Activated effector memory CD4-positive, alpha-beta T cell treated with anti-CD3 and anti-CD28 coated beads, Interleukin-2, amount 50 U/mL, for 16 hours (primary cell): ENCODE data around the gene MRGPRF.

ENCODE experiments used
- DNase-seq: peaks from one replicate; pipeline ENCODE4 v3.0.0-alpha.2; 2020

MRGPRF gene

DNA sequence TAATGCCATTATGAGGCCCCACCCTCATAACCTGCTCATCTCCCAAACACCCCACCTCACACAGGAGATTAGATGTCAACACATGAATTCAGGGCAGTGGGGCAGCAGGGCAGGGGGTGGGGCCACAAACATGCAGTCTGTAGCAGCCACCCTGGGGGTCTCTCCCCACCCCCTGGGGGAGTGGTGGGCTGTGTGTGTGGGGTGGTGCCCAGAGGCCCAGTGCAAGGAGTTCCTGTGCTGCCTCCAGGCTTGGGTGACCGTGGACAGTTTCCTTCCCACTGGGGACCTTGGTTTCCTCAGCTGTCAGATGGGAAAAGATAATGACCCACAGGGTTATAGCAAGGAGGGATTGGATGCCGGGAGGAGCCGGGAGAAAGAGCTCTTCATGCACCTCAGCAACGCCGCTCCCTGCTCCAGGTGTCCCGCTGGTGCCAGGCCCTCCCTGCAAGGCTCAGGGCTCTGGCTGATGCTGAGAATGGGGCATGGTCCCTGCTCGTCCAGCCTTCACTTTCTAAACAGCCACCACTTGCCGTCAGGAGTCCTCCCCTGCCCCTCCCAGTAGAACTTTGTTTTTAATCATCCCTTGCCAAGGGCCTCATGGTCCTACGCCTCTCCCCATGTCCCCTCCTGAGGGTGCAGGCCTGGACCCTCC, 2.0 kb upstream of the MRGPRF start:
- DNase-seq: no peak

DNA sequence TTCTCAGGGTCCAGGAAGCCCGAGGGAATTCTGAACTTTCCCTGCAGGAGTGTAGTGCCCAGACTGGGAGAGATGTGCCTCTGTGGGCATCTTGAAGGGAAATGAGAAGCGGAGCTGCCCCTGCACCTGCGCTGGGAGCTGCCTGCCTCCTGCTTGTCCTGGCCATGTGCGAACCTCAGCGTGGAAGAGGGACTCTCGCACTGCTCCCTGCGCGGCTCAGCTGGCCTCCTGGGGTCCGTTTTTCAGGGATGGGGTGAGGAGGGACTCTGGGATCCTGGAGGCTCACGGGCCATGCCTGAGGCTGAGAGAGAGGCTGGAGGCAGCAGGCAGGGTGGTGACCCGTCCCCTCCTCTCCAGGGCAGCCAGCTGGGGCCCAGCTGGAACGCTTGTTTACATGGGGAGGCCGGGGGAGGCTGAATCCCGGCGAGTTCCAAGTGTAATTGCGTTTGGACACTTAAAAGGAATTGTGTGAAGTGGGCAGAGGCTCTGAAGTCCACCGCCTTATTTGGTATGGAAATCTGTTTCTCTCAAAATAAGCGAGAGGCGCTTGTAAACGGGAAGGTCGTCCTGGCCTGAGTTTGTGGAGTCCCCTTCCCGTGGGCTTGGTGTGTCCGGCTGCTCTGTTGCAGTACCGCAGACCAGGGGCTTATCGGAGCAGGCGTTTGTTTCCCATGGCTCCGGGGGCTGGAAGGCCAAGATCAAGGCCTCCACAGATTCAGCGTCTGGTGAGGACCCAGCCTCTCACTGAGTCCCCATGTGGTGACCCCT, 1.2 kb upstream of the MRGPRF start:
- DNase-seq: no peak

DNA sequence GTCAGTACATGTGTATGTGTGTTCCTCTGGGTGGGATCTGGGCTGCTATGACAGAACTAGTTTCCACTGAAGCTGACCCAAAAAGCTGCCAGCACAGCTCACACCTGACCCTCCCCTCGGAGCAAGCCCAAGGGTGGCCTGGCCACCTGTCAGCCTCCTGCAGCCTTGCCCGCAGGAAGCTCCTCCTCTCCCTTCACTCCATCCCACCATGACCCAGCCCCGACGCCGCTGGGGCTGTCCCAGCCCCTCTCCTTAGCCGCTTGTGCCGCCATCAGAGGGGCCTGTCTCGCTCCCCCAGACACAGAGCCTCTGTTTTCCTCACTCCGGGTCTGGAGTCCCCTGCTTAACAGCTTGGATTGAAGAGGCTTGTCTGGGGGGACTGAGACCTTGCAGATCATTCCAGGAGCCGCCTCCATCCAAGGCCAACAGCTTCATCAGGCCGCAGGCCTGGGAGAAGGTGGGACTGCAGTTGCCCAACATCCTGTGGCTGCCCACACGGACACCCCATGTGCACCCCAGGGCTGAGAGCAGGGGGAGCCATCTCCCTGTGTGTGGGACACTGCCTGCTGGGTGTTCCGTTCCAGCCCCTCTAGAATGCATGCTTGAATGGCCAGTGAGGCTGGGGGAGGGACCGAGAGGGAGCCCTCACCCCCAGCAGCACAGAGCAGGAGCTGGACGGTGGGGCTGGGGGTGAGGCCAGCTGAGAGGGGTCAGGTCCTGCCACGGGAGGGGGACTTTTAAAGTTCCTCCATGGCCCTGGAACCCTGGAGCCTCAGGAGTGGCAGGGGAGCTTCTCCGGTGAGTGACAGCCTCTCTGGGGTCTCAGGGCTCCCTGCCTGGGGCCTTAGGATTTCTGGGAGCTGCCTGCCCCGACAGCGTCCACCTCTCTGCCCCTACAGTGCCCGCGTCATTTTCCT, 696 bp downstream of the MRGPRF start:
- DNase-seq: no peak

DNA sequence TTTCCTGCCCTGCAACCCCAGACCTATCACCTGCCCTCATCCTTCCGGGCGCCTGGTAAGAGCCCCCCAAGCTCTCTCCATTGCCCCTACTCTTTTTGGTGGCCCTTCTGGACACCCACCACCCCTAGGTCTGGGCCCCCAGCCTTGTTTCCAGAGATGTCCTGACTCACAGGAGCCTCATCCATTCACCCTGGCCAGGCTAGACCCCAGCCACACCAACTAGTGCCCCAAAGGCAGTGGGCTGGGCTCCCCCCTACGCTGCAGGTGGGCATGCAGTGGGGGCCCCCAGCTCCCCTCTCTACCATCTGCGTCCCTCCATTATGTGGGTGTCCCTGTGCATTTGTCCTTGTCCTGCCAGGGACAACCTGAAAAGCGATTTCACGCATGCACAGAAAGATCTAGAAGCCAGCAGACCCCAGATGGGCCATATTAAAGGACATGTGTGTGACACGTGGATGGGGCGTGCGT, 1.4 kb downstream of the MRGPRF start:
- no peak for DNase-seq

DNA sequence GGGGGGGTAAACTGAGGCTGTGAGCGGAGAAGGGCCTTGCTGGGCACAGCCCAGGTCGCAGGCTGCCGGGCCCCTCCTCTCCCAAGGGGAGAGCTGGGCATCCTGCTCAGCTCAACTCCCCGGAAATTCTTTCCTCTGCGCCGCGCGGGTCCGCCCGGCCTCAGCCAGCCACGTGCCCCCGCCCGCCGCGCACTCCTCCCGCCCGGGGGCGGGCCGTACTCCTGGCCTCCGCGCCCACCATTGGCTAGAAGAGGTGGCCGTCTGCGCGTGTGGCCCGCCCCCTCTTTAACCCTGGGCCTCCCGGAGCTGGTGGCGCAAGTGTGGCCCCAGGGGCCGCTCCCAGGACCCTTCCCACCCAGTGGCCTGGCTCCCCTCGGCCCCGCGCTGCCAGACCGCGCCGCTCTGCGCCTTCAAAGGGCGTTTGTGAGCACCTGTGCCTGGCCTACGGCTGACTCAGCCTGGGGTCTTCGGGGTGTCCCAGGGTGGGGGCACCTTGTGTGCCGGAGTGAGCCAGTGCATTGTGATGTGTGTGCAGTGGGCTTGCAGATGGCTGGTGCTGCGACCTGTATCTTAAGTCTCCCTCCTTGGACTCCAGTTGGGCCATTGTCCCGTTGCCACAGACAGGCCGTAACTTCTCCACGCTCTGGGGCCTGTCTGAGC, 2.0 kb downstream of the MRGPRF start:
- peak; percentile 79 for DNase-seq

DNA sequence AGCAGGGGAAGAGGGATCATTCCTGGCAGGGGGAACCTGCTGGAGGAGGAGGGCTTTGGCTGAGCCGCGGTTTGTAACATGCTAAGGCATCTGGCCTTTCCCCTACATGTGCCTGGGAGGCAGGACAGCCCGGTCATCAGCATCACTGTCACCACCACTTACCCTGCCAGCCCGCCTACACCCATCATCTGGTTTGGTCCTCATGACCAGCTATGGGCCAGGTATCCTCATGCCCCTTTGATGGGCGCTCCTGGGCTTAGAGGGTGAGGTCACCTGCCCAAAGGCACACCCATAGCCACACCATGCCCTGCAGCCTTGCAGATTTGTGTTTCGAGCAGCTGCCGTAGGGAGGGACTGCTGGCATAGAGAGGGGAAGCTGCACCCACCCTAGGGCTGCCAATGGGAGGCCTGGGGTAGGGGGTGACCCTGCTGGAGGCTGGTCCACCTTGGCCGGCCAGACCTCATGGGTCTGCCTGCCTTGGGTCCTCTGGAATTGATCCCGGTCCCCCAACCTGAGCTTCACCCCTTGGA, 2.6 kb downstream of the MRGPRF start:
- no peak for DNase-seq

DNA sequence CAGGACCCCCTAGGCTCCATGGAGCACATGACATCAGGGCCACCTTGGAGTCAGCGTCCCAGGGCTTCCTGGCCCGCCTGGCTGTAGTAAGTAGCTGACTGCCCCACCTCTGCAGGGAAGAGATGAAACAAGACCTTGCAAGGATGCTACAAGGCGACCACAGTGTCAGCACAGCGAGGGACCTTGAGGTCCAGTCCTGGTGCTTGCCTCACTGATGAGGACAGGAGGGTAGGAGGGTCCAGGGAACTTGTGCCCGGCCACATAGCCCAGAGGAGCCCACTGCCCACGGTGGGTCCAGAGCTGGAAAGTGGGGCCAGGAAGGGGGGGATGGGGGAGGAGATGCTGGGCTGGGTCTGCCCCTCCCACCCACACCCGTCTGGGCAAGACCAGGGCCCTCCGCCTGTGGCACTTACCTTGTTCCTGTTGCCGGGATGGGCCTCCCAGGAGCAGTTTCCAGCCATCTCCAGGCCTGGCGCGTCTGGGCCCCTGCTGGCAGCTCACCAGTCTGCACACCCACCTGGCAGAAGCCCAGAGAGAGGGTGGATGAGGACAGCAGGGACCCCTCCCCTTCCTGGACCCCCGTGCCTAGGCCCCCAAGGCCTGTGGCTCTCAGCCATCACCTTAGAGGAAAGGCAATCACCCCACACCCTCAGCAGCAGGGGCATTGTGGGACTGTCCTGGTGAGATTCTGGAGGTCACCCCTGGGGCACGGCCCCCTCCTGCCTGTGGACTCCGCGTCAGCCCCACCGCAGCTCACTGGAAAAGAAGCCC, 3.4 kb downstream of the MRGPRF start:
- DNase-seq: no peak

DNA sequence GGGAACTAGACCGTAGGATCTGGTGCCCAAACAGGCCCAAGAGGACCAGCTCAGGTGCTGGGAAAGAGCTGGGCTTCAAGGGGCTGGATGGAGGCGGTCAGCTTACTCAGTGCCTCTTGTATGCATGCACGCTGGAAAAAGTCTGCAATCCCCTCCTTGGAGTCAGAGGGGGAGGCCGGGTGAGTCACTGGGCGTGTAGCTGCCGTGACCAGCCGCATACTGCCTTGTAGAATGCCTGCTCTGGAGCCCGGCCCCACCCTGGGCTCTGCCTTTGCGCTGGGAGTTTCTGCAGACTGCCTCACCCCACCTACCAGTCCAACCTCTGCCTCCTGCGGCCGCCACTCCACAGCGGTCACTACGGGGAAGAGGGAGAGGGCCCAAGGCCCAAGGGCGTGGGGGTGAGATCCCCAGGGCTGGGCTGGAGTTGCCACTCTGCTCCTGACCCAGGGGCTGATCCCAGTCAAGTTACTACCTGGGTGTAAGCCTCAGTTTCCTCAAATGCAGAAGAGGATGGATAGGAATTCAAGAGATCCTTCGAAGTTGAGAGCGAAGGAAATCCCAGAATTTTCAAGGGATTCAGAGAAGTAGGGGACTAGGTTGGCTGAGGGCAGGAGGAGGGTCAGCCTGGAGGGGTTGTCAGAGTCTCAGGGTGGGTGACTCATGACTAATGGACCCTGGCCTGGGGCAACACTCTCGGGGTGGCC, 4.2 kb downstream of the MRGPRF start:
- no peak for DNase-seq

DNA sequence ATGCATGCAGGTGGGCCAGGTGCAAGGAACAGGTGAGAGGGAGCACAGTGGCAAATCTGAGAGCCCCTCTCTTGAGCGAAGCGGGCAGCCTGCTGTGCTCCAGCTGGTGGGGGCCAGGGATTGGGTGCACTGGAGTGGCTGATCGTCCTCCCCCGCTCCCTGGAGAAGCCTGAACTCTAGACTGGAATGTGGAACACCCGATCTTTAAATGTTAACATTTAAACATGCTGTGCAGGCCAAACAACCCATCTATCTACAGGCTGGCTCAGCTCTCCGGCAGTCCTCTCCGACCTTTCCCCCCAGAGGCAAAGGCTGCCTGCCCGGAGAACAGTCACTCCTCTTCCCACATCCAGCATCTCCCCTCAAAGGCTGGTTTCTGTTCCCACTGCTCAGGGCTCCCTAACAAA, 5.1 kb downstream of the MRGPRF start:
- no peak for DNase-seq

DNA sequence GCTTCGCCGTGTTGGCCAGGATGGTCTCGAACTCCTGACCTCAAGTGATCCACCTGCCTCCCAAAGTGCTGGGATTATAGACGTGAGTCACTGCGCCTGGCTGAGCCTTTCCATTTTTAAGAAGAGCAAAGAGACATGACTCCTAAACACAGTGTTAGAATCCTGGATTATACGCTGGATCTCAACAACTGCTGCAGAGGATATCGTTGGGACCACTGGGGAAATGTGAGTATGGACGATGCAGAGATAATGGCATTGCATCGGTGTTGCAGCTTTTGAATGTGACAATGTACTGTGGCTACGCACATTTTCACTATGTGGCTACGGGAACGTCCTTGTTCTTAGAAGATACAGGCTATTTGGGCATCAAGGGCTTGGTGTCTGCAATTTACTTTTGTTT, 6.2 kb downstream of the MRGPRF start:
- DNase-seq: peak; percentile 6

DNA sequence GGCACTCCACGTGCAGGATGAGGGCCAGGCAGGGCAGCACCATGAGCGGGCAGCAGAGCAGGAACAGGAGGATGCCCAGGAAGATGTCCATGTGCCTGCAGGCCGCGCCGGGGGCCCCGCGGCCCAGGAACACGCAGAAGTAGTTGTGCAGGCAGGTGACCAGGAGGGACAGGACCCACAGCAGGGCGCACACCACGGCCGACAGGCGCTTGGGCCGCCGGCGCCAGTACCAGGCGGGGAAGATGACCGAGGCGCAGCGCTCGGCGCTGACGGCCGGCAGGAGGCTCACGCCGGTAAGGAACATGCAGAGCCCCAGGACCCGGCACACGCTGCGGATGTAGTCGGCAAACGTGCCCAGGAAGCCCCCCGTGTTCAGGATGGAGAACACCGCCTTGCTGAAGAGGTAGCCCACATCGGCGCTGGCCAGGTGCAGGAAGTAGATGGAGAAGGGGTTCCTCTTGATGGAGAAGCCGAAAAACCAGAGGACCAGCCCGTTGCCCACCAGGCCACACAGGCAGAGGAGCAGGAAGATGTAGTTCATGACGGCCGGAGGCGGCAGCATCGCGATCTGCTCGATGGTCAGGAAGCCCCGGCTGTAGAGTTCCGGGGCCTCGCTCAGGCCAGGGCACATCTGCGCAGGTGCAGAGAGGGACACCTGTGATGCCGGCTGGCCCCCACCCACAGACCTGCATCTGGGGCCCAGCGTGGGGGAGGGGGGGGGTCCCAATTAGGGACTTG, 7.2 kb downstream of the MRGPRF start:
- DNase-seq: peak; percentile 45

DNA sequence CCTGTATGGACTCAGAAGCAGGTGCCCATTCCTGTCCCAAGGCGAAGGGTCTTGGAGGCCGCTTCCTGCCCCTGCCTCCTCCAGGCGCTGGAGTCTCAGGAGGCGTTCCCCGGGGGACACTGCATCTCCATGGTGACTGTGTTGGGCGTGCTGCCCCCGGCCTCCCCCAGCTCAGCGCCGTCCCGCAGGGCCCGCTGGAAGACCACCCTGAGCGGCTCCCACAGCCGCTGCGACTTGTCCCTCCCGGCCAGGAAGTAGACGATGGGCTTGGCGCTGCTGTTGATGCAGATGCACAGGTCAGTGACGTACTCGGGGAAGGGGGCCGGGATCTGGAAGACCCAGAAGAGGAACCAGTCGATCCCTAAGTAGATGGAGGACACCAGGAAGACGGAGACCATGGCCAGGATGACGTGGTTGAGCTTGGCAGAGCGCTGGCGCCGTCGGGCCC, 7.8 kb downstream of the MRGPRF start:
- peak; percentile 46 for DNase-seq

DNA sequence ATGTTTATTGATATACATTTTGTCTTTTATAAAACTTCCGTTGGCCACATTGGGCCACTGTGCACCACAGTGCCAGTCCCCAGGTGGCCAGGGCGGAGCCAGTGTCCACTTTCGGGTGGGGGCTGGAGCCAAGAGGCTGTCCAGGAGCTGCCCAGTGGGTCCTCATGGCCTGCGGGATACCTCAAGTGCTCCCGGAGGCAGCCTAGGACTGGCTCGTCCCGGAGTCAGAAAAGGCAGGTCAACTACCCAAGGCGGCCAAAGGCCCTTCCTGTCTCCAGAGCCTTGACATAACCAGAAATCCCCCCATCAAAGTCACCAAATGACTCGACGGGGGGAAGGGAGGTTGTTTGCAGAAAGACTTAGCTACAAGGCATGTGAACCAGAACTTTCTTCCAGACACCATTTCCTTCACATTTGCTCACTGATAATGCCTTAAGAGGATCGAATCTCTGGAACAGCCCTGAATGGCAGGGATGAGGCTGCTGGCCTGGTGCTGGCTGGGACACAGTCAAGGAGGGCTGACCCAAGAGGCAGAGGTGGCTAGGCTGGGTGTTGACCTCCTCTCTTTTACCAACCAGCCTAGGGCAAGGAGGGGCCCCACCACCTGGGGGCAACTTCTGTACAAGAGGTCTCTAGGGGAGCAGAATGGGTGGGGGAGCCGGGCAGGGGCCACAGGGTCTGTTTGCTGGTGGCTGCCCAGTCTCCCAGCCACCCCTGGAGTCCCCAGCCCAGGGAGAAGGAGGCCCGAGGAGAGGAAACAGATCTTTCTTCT, 8.4 kb downstream of the MRGPRF start:
- peak; percentile 59 for DNase-seq

DNA sequence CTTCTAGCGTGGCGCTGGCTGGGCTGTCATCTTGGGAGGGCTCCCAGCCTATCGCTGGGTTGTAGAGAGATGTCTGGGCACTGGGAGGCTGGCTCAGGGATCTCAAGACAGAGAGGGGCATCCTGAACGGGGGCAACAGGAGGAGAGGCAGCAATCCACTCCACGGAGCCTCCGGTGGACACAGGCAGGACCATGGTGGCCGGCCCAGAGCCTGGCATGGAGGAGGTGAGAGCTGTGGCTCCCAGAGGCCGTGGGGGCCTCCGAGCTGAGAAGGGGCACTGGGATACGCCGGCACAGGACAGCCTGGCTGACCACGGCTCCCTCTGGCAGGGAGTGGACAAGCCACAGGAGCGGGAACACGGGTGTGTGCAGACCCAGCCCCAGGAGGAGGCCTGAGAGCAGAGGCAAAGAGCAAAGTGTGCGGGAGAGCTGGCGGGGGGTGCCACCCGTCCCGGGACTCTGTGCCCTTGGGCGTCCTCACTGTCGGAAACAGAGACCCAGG, 9.1 kb downstream of the MRGPRF start:
- peak; percentile 45 for DNase-seq

DNA sequence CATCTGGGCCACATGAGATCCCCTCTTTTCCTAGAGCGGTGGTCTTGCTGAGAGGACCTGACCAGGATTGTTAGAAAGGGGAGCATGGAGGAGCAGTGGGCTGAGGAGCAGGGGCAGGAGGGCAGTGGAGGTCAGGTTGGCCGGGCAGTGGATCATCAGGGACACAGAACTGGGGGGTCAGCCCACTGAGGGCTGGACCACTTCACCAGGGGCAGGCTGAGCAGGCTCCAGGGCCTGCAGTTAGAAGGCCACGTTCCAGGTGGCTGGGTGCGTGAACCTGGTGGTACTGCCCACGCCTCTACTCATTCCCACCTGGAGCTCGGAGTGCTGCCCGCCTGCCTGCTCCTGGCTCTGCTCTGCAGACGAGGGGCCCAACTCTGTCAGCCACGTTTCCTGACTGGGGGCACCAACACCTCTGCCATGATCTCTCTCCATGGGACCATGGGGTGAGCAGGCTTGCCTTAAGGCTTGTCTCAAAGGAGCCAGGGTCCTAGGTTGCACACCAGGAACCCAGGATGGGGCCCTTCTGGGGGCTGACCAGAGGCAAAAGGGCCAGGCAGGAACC, 9.7 kb downstream of the MRGPRF start:
- DNase-seq: peak; percentile 51

DNA sequence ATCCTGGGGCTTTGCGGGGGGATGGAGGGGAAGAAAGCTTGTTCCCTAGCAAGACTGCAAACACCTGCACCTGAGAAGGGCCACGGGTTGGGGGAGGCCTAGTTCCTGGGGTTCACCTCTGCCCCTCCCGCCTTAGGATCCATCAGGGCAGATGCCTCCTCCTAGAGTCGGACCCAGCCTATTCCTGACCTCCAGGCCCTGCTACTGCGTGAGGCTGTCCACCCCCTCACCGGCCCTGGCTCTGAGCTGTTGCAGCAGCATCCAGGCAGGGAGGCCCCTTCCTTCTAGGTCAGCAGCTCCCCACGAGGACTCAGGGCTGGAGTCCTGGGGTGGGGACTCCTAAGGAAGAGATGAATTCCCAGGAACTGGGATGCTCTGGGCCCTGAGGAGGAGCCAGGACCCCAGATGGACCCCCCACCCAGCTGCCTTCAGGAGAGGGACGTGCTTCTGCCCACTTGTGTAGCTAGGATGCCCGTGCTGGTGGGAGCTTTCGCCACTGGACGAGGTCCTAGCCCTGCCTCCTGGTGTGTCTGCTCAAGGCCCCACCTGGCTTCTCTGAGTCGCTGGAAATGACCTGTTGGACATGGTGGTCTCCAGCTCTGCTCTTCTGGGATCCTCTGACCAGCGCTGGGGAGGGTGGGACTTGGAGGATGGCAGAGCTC, 10.3 kb downstream of the MRGPRF start:
- DNase-seq: peak; percentile 58

DNA sequence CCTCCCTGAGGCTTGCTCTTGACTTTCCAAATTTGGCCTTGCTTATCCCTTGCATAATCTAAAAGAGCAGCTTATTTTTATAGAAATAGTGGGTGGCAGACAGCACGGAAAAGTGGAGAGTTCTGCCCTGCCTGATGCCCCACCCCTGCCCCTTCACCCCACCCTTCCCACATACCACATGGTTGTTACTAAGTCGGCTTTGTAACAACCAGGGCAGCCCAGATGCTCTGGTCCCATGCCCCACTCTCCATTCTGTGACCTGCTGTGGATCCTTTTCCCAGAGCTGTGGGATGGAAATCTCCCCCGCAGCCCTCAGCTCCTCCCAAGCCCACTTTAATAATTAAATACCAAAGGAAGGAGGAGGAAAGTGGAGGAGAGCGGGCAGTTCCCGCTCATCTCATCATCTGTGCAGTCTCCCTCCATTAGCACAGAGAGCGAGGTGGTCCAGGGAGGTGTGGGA, 10.9 kb downstream of the MRGPRF start:
- peak; percentile 9 for DNase-seq
